ENCODE data around the gene FAF1.

The FAF1 gene

DNA sequence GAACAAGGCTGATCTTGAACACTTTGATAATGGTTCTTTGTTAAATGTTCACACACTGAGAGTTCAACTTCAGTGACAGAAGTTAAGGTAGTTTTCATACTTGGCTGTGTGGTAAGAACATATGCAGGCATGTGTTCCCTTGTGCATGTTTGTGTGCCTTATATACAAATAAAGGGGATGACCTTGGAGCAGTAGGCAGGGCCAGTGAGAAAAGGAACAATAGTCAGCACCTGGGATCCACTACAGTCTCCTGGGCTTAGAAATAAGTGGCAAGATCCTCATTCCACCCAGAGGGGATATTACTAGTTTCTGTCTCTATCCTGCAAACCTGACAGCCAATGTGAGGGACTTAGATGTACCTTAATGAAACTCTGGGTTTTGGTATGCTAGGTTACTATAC is 486.6 kb downstream of the FAF1 start:
- DNase-seq, result no peak

- no peak for DNase-seq
Measured at GRCh38 chr1:50471967-50472366, 488.1 kb downstream of the FAF1 start.

GRCh38 chr1:50462964-50463363 is 497.1 kb downstream of the FAF1 start:
- DNase-seq, result no peak

DNA sequence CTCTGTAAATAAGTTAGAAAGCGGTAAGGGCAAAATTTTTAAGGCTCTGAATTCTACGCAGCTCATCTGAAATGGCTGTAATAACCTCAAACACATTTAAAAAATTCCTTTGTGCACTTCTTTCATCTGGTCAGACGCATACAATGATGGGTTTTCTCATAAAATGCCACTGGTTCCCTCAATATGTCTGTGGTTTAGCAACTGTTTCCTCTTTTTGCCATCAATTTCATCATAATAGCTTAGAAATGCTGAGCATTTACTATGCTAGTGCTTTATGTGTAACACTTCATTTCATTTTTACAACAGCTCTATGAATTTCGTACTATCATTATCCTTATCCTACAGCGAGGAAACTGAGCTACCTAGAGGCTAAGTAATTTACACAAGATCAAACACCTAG is 501.6 kb downstream of the FAF1 start:
- no peak for DNase-seq

GRCh38 chr1:50454911-50455310 is 505.2 kb downstream of the FAF1 start:
- DNase-seq, result no peak

DNA sequence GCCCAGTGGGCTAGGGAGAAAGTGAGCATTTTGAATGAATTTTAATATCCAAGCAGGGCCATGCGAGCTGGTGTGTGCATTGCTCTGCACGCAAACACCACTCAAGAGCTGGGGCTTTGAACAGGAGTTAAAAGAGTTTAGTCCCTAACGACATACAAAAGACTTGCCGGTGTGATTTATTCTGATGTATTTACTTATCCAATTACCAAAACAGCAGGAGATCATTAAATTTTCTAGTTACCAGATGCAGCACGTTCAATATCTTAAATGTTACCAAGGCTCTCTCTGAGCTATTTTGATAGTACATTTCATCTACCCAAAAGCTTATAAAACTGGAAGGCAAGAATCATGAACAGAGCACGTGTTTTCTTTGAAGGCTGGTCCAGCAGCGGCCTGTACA is 506.8 kb downstream of the FAF1 start:
- no peak for DNase-seq

GRCh38 chr1:50452700-50453099 is 507.4 kb downstream of the FAF1 start:
- no peak for DNase-seq

GRCh38 chr1:50450861-50451653 is 509.0 kb downstream of the FAF1 start:
- DNase-seq, result no peak

DNA sequence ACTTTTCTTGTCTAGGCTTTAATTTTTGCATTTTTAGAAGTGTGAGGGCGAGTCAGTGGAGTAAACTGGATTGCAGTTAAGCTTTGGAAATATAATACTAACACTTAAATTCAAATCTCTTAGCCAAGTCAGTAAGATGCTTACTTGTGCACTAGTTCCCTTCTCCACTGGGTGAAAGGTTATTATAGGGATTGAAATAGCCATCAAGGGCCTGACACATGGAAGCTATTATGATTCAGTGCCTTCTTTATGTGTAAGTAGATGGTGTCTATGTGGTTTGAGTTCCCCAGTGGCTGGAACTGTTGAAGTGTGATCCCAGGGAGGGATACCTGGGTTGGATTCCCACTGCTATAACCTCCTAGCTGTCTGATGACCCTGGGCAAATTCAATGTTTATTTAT is 512.1 kb downstream of the FAF1 start:
- no peak for DNase-seq

DNA sequence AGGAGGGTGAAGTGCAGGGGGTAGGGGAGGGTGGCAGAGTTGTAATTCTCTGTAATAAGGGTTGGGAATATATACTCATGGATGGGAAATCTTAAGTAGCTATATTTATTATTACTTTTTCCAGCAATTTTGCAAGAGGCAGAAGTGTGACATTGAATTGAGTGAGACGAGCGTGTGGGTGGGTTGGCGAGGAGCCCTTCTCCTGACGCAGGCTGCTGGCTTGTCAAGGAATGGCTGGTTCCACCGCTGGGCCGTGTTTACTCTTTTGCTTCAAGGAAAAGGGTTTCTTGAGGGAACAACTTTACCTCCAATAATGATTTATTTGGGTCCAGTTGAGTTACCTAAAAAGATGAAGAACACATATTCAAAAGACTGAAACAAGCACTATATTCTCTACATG is 518.9 kb downstream of the FAF1 start:
- no peak for DNase-seq

DNA sequence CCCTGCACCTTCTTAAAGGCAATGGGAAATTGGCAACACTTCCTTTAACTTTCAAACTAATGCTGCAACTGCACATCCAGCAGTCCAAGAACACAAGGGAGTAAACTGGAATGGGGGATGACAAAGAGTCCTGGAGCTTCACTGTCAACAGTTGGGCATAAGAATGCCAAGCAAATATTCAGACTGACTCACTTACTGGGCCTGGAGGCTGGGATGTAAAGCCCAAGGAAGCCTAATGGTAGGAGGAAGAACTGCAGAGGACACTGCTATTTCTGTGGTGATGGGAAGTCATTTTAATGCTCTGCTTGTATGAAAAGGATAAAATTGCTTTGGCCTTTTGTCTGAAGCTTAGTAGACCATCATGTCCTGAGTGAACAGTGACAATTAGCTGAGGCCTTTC is 521.1 kb downstream of the FAF1 start:
- no peak for DNase-seq

DNA sequence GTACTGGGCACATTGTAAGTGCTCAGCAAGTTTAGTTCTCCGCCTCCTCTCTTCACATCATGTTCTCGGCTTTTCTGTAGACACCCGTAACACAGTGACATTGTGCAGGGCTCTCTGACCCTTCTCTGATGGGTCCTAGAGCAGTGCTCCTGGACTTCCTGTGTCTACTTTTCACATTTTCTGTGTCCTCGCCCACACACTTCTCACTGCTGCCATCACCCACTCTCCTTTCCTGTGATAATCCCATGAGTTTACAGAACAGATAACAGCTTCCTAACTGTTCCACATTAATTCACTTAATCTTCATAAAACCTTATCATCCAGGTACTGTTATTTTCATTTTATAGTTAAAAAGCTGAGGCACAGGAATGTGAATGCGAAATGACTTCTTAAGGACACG is 523.6 kb downstream of the FAF1 start:
- no peak for DNase-seq

- no peak for DNase-seq
Measured at GRCh38 chr1:50430010-50430405, 530.1 kb downstream of the FAF1 start.

- DNase-seq, result no peak
Measured at GRCh38 chr1:50427818-50428779, 532.0 kb downstream of the FAF1 start.

GRCh38 chr1:50427086-50427817 is 532.8 kb downstream of the FAF1 start:
- no peak for DNase-seq

DNA sequence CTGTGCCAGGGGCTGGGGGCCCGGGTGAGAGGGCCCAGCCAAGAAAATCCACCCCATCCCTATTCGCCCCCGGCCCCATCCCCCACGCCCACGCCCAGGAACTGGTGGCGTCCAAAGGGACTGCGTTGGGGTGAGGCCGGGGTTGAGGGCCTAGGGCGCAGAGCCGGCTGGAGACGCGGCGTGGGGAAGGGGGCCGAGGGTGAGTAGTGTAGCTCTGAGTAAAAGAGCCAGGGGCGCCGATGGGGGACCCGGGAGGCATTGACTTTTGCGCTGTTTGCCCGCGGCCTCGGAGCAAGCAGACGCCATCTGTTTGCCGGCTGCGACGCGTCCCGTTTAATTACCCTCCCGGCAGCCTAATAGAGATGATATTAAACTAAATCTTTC is 533.4 kb downstream of the FAF1 start:
- DNase-seq, result no peak

- no peak for DNase-seq
Measured at GRCh38 chr1:50426108-50426700, 533.9 kb downstream of the FAF1 start.

GRCh38 chr1:50425376-50426107 is 534.5 kb downstream of the FAF1 start:
- no peak for DNase-seq

GRCh38 chr1:50424884-50425375 is 535.1 kb downstream of the FAF1 start:
- DNase-seq, result no peak

DNA sequence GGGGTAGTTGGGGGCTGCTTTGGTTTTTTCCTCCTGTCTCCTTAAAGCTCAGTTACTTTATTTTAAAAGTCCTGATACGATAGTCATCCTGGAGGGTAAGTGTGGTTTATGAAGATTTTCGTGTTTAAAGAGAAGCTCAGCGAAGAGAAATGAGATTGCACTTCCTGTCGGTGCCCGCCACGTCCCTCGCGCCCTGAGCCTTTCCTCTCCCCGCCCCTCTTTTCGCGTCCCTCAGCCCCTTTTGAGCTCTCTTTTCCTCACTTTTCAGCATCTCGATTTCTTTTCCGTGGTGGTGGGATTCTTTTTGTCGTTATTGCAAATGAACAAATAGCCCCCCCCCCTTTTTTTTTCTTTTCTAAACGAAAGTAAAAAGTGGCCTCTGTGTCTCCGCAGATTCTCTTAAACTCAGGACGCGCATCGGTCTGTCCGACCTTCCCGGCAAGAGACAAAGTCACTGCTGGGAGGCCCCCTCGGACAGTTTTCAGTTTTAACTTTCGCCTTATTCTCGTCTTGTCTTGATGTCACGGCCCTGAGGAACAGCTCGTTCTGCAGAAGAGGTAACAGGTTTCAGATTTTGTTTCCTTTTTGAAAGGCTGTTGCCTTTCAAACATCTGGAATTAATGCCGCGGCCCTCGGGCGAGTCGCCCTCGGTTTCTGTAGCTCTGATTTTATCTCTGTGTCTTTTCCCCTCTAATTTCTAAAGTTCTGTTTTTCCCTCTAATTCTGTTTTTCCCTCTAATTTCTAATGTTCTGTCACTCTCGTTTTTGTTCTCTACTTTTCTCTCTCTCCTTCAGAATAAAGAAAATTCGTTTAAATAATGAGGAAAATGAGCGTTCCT is 535.8 kb downstream of the FAF1 start:
- DNase-seq, result peak in 1 of 5 donors; percentile 17

DNA sequence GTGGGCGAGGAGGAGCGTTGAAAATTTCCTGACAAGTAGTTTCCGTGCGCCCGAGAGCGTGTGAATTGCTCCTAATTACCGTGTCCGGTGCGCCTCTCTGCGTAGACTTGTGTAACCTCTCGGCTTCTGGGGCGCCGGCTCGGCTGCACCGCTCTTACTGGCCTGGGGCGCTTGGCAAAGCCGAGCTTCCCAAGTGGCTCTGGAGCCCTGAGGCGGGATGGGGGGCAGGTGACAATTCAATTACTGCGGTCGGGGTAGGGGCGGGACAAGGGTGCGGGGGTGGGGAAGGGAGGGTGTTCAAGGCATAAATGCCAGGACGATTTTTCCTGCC is 536.4 kb downstream of the FAF1 start:
- peak in 1 of 5 donors; percentile 30 for DNase-seq
